CD4-positive, alpha-beta T cell treated with Interleukin-6 at 100 ng/mL for 8 hours (primary cell): ENCODE results near the gene TBR1.
A peak's percentile ranks its signal among the peaks of the same experiment; 100 is the strongest.

Experiments used
- DNase-seq: peaks from one replicate; pipeline ENCODE4 v3.0.0-alpha.2; 2020; ENCODE audit warnings: mixed read lengths, low spot score

The TBR1 gene

DNA sequence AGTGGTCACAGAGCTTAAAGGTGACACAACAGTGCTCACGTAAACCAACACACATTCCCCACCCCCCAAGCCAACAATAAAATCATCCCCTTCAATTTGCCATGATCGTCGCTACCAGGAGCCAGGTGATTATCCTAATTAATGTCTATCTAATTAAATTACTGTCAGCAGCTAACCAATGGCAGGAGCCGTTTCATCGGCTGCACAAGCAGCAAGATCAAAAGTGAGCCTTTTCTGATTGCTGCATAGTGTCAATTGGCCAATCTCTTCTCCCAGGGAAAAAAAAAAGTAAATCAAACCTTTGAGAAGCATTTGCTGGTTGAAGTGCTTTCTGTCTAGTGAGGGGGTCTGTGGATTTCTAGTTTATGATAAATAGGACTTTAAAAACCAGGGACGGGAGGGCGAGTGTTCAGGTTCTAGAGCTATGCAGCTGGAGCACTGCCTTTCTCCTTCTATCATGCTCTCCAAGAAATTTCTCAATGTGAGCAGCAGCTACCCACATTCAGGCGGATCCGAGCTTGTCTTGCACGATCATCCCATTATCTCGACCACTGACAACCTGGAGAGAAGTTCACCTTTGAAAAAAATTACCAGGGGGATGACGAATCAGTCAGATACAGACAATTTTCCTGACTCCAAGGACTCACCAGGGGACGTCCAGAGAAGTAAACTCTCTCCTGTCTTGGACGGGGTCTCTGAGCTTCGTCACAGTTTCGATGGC is at the start of gene TBR1:
Gene TBR1 (plus strand): TSS at position 311 of the 721 bp plus-strand sequence. CDS start 114 bp downstream, at position 425.
- no peak for DNase-seq

DNA sequence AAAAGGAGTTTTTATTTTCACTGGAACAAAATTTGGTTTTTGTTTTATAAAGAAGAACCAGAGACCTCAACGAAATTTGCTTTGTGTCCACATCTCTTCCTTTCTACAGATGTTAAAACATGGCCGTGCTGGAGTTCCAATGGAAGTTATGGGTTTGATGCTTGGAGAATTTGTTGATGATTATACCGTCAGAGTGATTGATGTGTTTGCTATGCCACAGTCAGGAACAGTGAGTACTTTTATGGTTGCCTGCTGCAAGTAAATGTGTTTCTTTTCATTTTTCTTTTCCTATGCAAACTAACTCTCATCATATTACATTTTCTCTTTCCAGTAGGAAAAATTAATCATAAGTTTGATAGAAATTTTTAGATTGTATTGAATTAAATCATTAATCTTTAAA is 48.4 kb upstream of the TBR1 start:
- no peak for DNase-seq

DNA sequence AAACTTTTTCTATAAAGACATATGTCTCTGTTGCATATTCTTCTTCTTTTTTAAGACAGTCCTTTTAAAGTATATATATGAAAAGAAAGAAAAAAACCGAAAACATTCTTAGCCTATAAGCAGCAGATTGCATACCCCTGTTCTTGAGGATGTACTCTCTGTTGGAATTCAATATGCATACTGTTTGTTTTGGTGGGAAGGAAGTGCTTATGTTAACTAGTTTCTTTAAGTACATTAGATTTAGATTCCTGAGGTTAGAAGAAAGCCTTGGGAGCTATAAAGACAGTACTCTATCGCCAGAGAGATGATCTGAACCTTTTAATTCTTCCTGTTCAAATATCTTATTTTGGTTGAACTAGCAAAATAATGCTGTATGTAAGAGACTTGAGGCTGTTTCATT is 46.8 kb upstream of the TBR1 start:
- no peak for DNase-seq

DNA sequence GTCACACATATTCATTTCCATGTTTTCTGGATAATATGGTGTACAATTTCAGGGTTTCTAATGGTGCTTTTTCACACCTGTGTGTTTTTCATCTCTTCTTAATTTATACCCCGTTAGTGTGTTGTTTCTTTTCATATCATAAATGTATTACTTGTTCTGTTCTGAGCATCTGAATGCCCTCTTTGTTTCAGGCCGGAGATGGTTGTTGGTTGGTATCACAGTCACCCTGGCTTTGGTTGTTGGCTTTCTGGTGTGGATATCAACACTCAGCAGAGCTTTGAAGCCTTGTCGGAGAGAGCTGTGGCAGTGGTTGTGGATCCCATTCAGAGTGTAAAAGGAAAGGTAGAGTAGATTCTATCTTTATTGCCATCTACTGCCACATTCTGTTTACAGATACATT is 45.1 kb upstream of the TBR1 start:
- no peak for DNase-seq

DNA sequence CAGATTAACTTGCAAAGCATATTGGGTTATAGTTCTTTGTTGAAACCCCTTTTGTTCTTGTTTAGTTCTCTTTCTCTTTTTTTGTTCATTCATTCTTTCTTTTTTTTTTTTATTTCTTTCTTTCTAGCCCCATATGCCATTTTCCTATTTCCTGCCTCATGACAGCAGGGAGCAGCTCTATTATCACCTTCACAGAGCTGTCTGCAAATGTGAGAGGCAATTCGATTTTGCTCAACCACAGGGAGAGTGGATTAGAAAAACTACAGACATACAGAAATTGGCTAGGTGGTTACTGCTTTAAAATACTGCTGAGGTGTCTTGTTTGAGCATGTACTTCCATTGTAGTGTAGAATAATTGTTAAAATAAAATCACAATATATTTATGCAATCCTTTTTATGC is 44.2 kb upstream of the TBR1 start:
- DNase-seq: no peak

DNA sequence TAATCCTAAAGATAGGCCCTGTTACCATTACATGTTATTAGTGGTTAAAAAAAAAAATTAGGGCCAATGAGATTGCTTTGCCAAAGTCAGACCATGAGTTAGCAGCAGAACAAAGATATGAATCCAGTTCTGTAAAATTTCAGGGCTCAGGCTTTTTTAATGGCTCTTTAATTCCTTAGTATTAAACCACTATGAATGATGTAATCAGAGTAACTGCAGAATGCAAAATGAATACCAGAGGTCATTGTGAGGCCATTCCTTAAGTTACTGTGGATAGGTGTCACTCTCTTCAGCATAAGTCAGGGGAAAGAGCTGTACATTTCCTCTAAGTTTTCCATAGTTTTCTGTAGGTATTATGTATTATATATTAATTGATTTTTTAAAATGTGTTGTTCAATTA is 42.2 kb upstream of the TBR1 start:
- no peak for DNase-seq

DNA sequence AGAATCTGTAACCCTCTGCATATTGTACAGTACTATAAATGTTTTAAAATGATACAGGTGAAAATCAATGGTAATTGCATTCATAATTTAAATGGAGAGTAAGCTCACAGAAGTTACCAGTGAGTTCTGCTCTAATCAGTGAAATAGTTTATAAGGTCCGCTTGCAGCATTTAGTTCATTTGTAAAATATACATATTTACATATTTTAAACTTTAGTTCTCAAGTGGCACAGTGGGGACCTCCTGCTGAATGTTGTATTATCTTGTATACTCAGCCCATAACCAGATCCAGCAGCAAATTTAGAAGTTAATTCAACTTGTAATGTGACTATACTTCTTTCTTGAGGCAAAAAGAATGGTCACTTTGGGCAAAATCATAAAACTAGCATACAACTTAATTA is 41.7 kb upstream of the TBR1 start:
- no peak for DNase-seq

DNA sequence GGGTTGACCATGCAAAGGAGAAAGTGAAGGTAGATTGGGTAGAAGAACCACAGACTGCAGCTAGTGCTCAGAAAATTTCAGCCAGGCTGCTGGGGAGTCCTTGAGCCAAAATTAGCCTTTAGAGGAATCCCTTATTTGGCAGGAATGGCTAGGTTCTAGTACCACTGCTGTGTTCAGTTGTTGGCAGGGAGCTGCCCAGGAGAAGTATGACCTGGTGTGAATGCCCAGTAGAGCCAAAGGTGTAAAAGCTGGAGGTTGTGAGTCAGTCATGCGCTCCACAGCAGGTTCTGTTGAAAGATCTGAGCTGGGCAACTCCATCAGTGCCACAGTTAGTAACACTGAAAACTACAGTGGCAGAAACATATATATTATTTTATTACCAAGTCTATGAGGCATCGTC is 36.4 kb upstream of the TBR1 start:
- DNase-seq: no peak

DNA sequence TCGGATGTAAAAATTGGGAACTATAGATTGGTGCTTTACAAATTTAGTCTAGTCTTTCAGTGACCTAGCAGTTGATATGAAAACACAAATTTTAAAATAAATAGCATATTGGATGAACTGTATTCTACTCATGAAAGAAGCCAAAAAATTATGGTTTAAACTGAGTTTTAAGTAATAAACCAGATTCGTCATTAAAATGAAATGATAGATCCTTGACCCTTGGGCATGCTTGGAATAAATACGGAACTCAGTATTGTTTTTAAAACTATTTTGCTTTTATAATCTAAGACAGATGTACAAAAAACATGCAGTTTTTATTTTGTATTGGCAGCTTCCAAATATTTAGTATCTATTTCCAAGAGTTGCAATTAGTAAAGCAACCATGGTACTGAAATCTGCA is 34.6 kb upstream of the TBR1 start:
- DNase-seq: no peak

DNA sequence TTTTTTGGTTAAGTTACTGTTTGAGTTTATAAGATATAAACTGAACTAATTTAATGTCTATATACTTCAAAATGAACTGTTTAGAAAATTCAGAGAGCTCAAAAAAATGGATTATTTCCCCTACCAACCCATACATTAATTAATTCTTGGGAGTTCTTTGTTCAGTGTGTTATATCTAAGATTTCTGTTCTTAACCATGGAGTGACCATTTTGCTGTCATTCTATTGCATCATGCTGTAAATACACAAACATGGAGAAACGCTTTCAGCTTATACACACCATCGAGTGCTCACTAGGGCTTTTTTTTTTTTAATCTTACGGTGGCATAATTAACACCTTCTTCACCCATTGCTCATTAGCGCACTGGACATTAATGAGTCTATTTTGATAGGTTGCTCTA is 33.4 kb upstream of the TBR1 start:
- no peak for DNase-seq

DNA sequence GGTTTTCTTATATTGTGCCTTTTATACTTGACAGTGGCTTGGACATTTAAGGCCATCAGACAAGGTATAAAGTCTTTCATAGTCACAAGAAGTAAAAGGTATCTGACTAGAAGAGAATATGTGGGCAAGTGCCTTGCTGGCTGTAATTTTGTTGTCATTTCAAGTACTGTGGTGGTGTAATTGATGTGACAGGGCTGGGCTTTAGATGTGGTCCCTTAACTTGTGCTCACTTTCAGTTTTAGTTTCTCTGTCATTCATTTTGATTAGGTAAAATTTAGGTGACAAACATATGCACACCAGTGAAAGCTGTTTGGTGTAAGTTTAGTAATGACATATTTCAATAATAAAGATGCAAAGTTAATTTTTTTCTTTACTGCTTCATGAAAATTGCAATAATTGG is 31.2 kb upstream of the TBR1 start:
- DNase-seq: peak; percentile 7

DNA sequence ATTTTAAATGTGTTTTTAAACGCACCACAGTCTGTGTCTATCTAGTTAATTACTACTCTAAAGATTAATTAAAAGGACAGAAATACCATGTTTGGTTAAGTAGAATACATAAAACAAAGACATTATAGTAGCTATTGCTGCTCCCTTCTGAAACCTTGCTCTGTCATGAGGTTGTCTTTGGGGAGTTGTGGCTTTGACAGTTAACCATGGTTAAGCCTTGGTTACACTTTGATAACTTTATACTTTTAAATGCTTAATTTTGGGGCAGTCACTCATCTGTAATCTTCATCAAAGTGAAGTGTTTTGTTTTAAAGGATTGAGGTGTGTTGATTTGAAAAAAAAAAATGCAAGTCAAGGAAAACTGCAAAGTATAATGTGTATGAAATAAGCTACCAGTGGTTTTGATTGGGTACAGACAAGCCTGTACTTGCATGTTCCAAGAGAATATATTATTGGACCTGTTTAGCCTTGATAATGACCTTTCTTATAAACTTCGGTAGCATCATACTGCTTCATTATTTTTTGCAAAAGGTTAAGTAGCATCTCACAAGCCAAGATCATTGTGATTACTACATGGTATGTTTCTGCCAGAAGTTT is 29.8 kb upstream of the TBR1 start:
- DNase-seq: no peak

DNA sequence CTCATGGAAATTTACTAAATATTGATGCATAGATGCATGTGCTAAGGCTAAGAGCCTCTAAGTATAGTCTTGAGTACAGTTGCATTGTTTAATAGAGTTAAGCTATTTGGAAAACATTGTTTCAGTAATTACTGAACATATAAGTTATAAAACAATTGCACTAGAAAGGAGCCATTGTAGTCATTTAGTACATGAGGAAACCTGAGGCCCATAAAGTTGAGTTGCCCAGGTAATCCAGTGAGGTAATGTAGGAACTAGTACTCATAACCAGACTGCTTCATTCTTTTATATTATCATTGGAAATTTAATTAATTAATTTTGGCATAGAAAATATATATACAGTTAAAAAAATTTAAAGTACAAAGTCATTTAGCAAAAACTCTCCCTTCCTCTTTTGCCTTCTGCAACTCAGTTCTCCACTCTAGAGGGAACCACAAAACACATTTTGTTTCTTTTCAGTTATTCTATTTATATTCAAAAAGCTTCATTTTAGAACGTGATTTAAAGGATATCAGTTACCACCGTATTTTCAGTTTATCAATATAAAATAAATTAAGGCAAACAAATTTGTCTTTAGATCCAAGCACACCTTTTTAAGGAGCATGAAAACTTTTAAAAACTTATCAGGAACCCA is 27.8 kb upstream of the TBR1 start:
- DNase-seq: no peak

DNA sequence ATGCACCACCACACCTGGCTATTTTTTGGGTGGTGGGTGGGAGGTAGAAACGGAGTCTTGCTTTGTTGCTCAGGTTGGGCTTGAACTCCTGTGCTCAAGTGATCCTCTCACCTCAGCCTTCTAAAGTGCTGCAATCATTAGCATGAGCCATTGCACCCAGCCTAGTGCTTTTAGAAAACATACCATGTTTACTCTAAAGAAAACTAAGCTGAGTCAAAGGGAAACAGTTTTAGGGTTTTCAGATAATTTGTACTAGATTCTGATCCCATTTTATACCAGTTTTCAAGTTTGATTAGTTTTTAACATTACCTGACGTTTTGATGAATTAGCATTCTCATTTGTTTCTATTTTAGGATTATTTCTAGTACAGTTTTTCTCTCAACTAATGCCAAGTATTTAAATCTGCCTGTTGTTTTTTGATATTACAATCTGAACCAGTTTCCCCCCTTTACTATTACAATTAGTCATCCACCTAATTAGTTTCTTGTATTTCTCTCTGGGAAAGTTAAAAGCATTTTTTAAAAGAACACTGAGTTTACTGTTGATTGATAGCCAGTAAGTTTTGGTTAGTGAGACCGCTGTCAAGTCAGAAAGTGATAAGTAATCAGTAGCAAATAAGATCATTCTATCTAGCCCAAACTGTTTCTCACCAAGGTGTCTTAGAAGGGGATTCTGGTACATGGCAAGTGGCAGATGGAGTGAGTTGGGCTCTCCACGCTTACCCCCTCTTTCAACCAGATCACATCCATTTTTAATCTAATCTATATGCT is 24.2 kb upstream of the TBR1 start:
- no peak for DNase-seq

DNA sequence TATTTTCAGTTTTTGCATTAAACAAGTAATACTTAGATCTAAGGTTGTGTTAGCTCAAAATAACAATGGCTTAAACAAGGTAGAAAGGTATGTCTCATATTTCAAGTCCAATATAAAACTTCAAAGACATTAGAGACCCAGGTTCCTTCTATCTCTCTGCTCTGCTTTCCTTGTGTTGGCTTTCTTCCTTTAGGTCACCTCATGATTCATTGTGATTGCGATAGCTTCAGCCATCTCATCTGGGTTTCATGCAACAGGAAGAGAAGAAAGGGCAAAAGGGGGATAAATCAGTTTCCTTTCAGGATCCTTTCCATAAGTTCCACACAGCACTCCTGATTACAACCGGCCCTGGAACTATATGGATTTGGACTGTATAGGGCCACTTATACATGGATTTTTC is 16.0 kb upstream of the TBR1 start:
- DNase-seq: no peak

DNA sequence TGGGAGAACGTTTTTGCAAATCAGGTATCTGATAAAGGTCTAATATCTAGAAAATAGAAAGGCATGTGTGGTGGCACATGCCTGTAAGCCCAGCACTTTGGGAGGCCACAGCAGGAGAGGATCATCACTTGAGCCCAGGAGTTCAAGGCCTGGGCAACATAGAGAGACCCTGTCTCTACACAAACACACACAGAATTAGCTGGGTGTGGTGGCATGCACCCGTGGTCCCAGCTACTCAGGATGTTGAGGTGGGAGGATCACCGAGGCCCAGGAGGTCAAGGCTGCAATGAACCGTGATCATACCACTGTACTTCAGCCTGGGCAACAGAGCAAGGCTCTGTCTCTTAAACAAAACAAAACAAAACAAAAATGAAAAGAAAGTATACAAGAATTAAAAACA is 13.8 kb upstream of the TBR1 start:
- DNase-seq: no peak

DNA sequence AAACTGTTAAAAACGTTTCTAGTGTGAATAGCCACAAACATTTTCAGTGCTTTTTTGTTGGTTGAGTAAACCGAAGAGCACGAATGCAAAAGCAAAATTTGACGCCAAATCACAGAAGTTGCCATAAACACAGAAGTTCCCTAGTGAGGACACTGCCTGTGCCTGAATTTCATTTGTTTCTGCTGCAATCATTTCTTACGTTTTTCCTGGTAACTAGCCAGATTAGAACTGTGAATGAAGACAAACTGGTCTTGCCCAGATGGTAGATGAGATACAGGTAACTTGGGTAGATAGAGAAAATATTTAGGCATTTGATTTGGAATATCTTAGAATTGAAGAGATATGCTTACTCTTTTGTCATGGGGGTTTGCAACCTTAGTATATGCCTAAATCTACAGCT is 9.8 kb upstream of the TBR1 start:
- DNase-seq: no peak

DNA sequence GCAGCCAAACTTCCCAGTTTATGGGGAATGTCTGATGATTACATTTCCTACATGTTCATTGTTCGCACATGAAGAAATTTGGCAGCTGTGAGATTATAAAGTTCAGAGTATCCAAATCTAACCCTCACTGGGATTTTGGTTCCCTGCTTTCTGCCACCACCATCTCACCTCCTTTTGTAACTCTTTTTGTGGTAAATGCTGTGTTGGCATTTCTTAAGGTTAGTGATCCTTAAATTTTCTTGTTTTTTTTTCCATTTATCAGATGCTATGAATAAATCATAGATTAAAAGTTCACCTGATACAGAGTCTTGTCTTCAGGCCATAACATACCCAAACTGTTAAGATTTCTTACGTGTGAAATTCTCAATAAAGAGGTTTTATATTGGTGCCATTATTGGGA is 8.5 kb upstream of the TBR1 start:
- no peak for DNase-seq

DNA sequence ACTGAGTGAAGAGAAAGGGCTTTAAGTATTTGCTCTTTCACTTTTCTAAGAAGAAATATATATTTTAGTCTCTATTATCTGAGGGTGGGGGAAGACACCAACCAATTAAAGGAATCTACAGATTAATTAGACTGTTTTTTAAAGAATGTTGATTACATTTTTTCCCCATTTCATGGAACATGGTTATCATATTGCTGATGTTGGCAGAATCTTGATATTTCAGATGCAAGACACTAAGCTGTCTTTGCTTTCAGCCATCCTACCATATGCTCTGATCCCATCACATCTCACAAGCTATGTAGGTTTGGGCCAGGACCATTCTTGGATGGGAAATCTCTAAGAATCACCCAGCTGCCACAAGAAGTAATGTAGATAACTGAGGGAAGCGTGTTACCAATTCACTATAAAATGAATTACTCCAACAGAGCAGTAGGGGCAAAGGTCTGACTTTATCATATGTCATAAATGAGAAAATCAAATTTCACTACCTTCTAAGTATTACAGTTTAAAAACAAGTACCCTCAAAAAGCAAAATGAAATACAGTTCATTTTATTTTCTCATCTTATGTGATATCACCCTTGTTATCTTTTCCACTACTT is 6.7 kb upstream of the TBR1 start:
- DNase-seq: no peak

DNA sequence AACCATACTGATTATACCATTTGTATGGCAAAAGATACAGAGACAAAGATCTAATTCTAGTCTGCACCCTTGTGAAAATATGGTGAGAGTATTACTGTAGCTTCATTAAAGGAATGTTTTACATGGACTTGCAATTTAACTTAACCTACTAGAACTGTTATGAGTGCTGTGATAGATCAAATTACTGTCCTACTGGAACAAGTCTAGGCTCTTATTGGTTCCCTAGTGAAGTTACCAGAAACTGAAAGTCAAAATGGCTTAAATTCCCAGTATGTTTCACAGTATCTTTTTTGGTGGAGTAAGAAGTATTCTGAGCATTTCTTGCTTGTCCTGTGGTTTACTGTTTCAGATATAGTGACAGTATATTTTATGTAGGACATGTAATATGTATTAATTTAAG is 3.8 kb upstream of the TBR1 start:
- DNase-seq: no peak

DNA sequence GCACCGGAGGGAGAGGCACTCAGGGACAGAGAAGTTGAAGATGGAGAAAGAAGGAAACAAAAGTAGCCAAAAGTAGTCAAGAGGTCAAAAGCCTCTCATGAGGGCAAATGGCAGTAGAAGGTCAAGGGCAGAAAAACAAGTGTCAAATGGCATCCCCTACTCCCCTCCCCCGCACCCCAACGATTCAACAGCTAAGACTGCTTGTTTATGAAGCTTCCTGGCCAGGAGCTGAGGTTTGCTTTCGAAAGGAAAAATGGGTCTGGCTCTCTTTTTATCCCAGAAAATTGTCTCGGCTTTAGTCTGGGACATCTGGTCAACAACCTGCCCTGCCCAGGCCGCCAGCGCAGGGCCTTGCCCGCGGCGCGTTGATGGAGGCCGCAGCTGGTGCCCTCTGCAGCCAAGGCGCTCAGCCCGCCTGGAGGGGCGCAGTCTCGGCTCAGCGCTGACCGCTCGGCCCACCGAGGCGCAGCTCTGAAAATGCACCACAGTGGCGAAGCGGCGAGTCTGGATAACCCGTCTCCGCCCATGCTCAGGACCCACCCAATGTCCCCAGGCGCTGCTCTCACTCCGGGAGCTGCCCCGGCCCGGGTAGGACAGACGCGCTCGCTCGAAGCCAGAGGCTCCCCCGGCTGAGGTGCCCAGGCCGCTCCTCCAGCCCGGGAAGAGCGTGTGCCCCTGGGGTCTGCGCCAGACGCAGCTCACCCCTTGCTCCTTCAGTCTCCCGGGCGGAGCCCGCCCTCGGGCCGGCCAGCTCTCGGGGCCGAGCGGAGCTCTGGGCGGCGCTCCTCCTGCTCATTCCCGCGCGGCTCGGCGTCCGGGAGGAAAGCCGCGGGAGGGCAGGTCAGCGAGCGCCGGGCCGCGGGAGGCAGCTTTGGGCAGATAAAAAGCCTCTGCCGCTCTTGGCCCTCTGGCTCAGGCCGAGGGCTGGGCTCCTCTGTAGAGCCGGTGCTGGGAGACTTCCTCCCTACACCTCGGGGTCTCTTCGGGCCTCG is 1.8 kb upstream of the TBR1 start:
- DNase-seq: no peak
